Right lobe of liver (tissue), 6 donors: ENCODE data around the gene VSTM2L. TPM values are rescaled to one million over a fixed set of nuclear protein-coding genes. Genes with fewer than 3 reads are reported as not detected.

ENCODE experiments used
- ATAC-seq, 4 donors: fragments of 200-7000 bp; cut with Tn5 transposase; one replicate each; pipeline ENCODE4 v1.9.1; 2020; ENCODE audit warnings: mild to moderate bottlenecking in 4 of 4, moderate library complexity in 4 of 4
- DNase-seq, 3 donors: peaks; one replicate each; pipeline ENCODE4 v3.0.0-alpha.2; 2020
- H3K27ac ChIP-seq, 3 donors: fragments of 200-600 bp; one replicate each; pipeline ENCODE4 v1.8.0; 2022
- H3K27me3 ChIP-seq, 2 donors: fragments of 200-600 bp; one replicate each; pipeline ENCODE4 v1.8.0; 2022
- H3K36me3 ChIP-seq, 4 donors: fragments of 200-600 bp; sonication (generic) in 1 of 4; one replicate each; pipeline versions ENCODE4 v1.5.1 to v1.8.0; 2017 to 2022; ENCODE audit warnings: control low read depth in 1 of 4
- H3K4me1 ChIP-seq, 4 donors: fragments of 200-600 bp; sonication (generic) in 1 of 4; one replicate each; pipeline versions ENCODE4 v1.5.1 to v1.8.0; 2017 to 2022; ENCODE audit warnings: control low read depth in 1 of 4
- H3K4me3 ChIP-seq, 3 donors: fragments of 200-600 bp; one replicate each; pipeline ENCODE4 v1.8.0; 2022
- H3K9me3 ChIP-seq, 4 donors: fragments of 200-600 bp; sonication (generic) in 1 of 4; one replicate each; pipeline versions ENCODE4 v1.5.1 to v1.8.0; 2017 to 2022; ENCODE audit warnings: control low read depth in 1 of 4
- CTCF ChIP-seq, 4 donors: fragments of 200-600 bp in 3 of 4; fragments of 450-650 bp in 1 of 4; IDR thresholded peaks; one replicate each; pipeline versions ENCODE4 v1.5.1 to v1.8.0; 2016 to 2022; ENCODE audit warnings: antibody characterized with exemption in 4 of 4, mild to moderate bottlenecking in 2 of 4
- POLR2A ChIP-seq: fragments of 450-650 bp; IDR thresholded peaks from one replicate; pipeline ENCODE4 v1.6.1; 2017; ENCODE audit warnings: antibody characterized with exemption, mild to moderate bottlenecking
- WGBS: methylation state at CpG from one replicate; pipeline ENCODE4 v1.1.6; 2018; ENCODE audit warnings: low coverage, low lambda C conversion rate; ENCODE audit not compliant: insufficient coverage; ENCODE audit errors: missing lambda C conversion rate; 5-methylcytosine and 5-hydroxymethylcytosine counted together
- intact Hi-C, 2 donors: fragments of 100-400 bp; cut with DNase I; formaldehyde crosslinking; loops; one replicate each; pipeline versions ENCODE4 v1.11.2 to v1.14.1; 2022
- total RNA-seq, 6 experiments: library from RNA; depleted of rRNA in 2 of 6; stranded (reverse); fragments of >200 nt in 2 of 6; fragmentation: NEBNext Ultra II Directional in 3 of 6; extraction: Animal tissue kit (Norgen Biotek cat#: 25700) in 3 of 6; gene quantifications; one replicate each; pipeline versions ENCODE4 v1.1.0 to v1.2.4, GENCODE V29; 2016 to 2023
- donor health status: DM: no; HTN: yes; CAD: no.
- donor health status: DM: no; HTN: no; CAD: no.
- donor health status: DM: no; HTN: no; CAD: no.
- donor health status: DM: no; HTN: yes; CAD: no.
- donor health status: DM: no; HTN: yes; CAD: no.

VSTM2L gene
- total RNA-seq, 6 experiments from 2014 or later: 0.56 to 10.7 (median 1.8) TPM

GRCh38 chr20:37914672-37915433, 11.9 kb downstream of the VSTM2L start:
- H3K4me3 ChIP-seq: no peak overlapping the region
- H3K27me3 ChIP-seq: no peaks in the 10 kb centered on the region
- intact Hi-C loops: no loop called here
- TF ChIP-seq POLR2A (no peak), CTCF (IDR thresholded peaks at IDR 0.05) (no peak)
- H3K27ac ChIP-seq: no peak overlapping the region
- 17% methylated on average over 9 of the region's 34 CpGs for WGBS
- DNase-seq: no peak
- no peaks in the 10 kb centered on the region for H3K36me3 ChIP-seq
- H3K9me3 ChIP-seq: no peaks in the 10 kb centered on the region
- peak in 3 of 4 donors; percentile 23 to 35 (median 25) for ATAC-seq
- peaks cover 0 to 4% (median 0%) of the 10 kb centered on the region in 4 donors for H3K4me1 ChIP-seq

- Histone ChIP-seq H3K9me3 (no peaks in the 10 kb centered on the region), H3K27me3 (no peaks in the 10 kb centered on the region), H3K36me3 (no peaks in the 10 kb centered on the region), H3K27ac (no peak overlapping the region), H3K4me1 (peaks cover 0 to 4% (median 0%) of the 10 kb centered on the region in 4 donors), H3K4me3 (no peak overlapping the region)
- DNase-seq: no peak
- no peak for ATAC-seq
- 52% methylated on average over 3 of the region's 10 CpGs for WGBS
- TF ChIP-seq CTCF (IDR thresholded peaks at IDR 0.05) (no peak), POLR2A (no peak)
- intact Hi-C loops: no loop called here
These were observed 12.5 kb downstream of the VSTM2L start for GRCh38 chr20:37915434-37915787.

GRCh38 chr20:37915800-37916570, 13.1 kb downstream of the VSTM2L start:
- H3K36me3 ChIP-seq: no peaks in the 10 kb centered on the region
- peak; percentile 21 to 54 (median 36) for ATAC-seq
- H3K27me3 ChIP-seq: no peaks in the 10 kb centered on the region
- TF ChIP-seq CTCF (IDR thresholded peaks at IDR 0.05) (no peak), POLR2A (no peak)
- intact Hi-C loops: no loop called here
- no peak overlapping the region for H3K4me3 ChIP-seq
- no peak for DNase-seq
- H3K27ac ChIP-seq: no peak overlapping the region
- WGBS: 20% methylated on average over 18 of the region's 21 CpGs
- no peaks in the 10 kb centered on the region for H3K9me3 ChIP-seq
- peaks cover 0 to 4% (median 0%) of the 10 kb centered on the region in 4 donors for H3K4me1 ChIP-seq

- DNase-seq (no peak), ATAC-seq (no peak)
- Histone ChIP-seq H3K4me3 (no peak overlapping the region), H3K27me3 (no peaks in the 10 kb centered on the region), H3K4me1 (peaks cover 0 to 4% (median 0%) of the 10 kb centered on the region in 4 donors), H3K27ac (no peak overlapping the region), H3K9me3 (no peaks in the 10 kb centered on the region), H3K36me3 (no peaks in the 10 kb centered on the region)
- WGBS: 66% methylated on average over 6 of the region's 12 CpGs
- intact Hi-C loops: no loop called here
- TF ChIP-seq CTCF (IDR thresholded peaks at IDR 0.05) (no peak), POLR2A (no peak)
These were observed 14.5 kb downstream of the VSTM2L start for GRCh38 chr20:37917461-37917860.
